Measurements from ENCODE around the gene GRM1.

GRM1 gene

GRCh38 chr6:146210406-146211083, 181.7 kb downstream of the GRM1 start:
- no peak overlapping the region for H3K27ac ChIP-seq
- no peak for TF ChIP-seq ZFX (IDR thresholded peaks at IDR 0.05)
- TF ChIP-seq CTCF (conservative IDR thresholded peaks at IDR 0.05) = no peak

- no peak overlapping the region for H3K27ac ChIP-seq
- TF ChIP-seq CTCF (conservative IDR thresholded peaks at IDR 0.05) (no peak), ZFX (IDR thresholded peaks at IDR 0.05) (no peak)
Observed at GRCh38 chr6:146211646-146212045, 182.8 kb downstream of the GRM1 start.

GRCh38 chr6:146212781-146213180, 183.9 kb downstream of the GRM1 start:
- no peak overlapping the region for H3K27ac ChIP-seq
- TF ChIP-seq ZFX (IDR thresholded peaks at IDR 0.05) (no peak), CTCF (conservative IDR thresholded peaks at IDR 0.05) (no peak)

GRCh38 chr6:146219101-146219500, 190.2 kb downstream of the GRM1 start:
- no peak for TF ChIP-seq ZFX (IDR thresholded peaks at IDR 0.05)
- no peak for TF ChIP-seq CTCF (conservative IDR thresholded peaks at IDR 0.05)
- H3K27ac ChIP-seq = no peak overlapping the region

GRCh38 chr6:146224449-146224848, 195.6 kb downstream of the GRM1 start:
- TF ChIP-seq ZFX (IDR thresholded peaks at IDR 0.05) = no peak
- TF ChIP-seq CTCF (conservative IDR thresholded peaks at IDR 0.05) = no peak
- H3K27ac ChIP-seq = no peak overlapping the region

GRCh38 chr6:146224988-146225387, 196.1 kb downstream of the GRM1 start:
- no peak for TF ChIP-seq ZFX (IDR thresholded peaks at IDR 0.05)
- TF ChIP-seq CTCF (conservative IDR thresholded peaks at IDR 0.05) = no peak
- no peak overlapping the region for H3K27ac ChIP-seq

- H3K27ac ChIP-seq = no peak overlapping the region
- no peak for TF ChIP-seq ZFX (IDR thresholded peaks at IDR 0.05)
- TF ChIP-seq CTCF (conservative IDR thresholded peaks at IDR 0.05) = no peak
Observed at GRCh38 chr6:146240322-146240721, 211.5 kb downstream of the GRM1 start.

Measured in C4-2B (cell line).